H1 (cell line): ENCODE measurements around the gene STARD3. TPM values are rescaled to one million over a fixed set of nuclear protein-coding genes. Genes with fewer than 3 reads are reported as not detected.

Source experiments
- CTCF ChIA-PET: fragments of 300-600 bp; sonication (Branson Sonifier 250); formaldehyde crosslinking; loops from one replicate; lab custom pipeline; 2021; ENCODE audit not compliant: partially characterized antibody; lab: Charles Lee
- POLR2A ChIA-PET: fragments of 300-600 bp; sonication (Branson Sonifier 250); formaldehyde crosslinking; loops from one replicate; lab custom pipeline; 2021; ENCODE audit warnings: inconsistent platforms; ENCODE audit not compliant: partially characterized antibody; lab: Charles Lee
- DNase-seq, 2 experiments: peaks; one replicate each; pipeline versions ENCODE4 v3.0.0 to v3.0.0-alpha.2; 2010 to 2022; ENCODE audit warnings: low spot score in 2 of 2, low read depth in 1 of 2, mixed read lengths in 1 of 2
- FAIRE-seq: peaks from 2 replicates; lab custom pipeline; 2011; peaks lifted over from hg19 to GRCh38; lab: Jason Lieb, UNC
- H2AFZ ChIP-seq: 2 replicates; pipeline ENCODE4 v1.8.1; 2012; ENCODE audit warnings: low read length, inconsistent platforms
- H2AK5ac ChIP-seq: 2 replicates; pipeline ENCODE4 v1.6.1; 2013; ENCODE audit warnings: low read depth, low read length
- H2BK120ac ChIP-seq: replicated peaks from 2 replicates; pipeline ENCODE3; 2013; ENCODE audit warnings: low read depth, low read length, inconsistent platforms
- H2BK12ac ChIP-seq: 2 replicates; pipeline ENCODE4 v1.6.1; 2013; ENCODE audit warnings: low read depth, low read length
- H2BK15ac ChIP-seq: 2 replicates; pipeline ENCODE4 v1.6.1; 2013; ENCODE audit warnings: low read length
- H2BK20ac ChIP-seq: 2 replicates; pipeline ENCODE4 v1.6.1; 2013; ENCODE audit warnings: low read length
- H2BK5ac ChIP-seq: 2 replicates; pipeline ENCODE4 v1.6.1; 2013; ENCODE audit warnings: low read depth, low read length
- H3K14ac ChIP-seq: 2 replicates; pipeline ENCODE4 v1.6.1; 2013; ENCODE audit warnings: inconsistent platforms; ENCODE audit not compliant: insufficient read length
- H3K18ac ChIP-seq: 2 replicates; pipeline ENCODE4 v1.6.1; 2013; ENCODE audit warnings: low read length; ENCODE audit errors: extremely low read depth
- H3K23ac ChIP-seq: 2 replicates; pipeline ENCODE4 v1.6.1; 2013; ENCODE audit warnings: inconsistent platforms; ENCODE audit not compliant: insufficient read length
- H3K23me2 ChIP-seq: 2 replicates; pipeline ENCODE4 v1.6.1; 2013; ENCODE audit warnings: low read depth, low read length
- H3K27ac ChIP-seq: 2 replicates; pipeline ENCODE4 v1.6.1; 2011; ENCODE audit warnings: low read depth, low read length, inconsistent platforms
- H3K27me3 ChIP-seq, 4 experiments: replicated peaks in 1 of 4; 1 replicate in 1 of 4; 2 replicates in 3 of 4; pipeline versions ENCODE4 v1.6.1 to v1.8.1; 2011 to 2013; ENCODE audit warnings: low read length in 3 of 4, mild to moderate bottlenecking in 3 of 4, inconsistent platforms in 2 of 4, mixed read lengths in 2 of 4, moderate library complexity in 1 of 4; ENCODE audit not compliant: control insufficient read depth in 3 of 4, insufficient read depth in 3 of 4; ENCODE audit errors: extremely low read depth in 1 of 4
- H3K36me3 ChIP-seq, 4 experiments: 2 replicates each; pipeline versions ENCODE4 v1.6.1 to v1.8.1; 2011 to 2013; ENCODE audit warnings: mild to moderate bottlenecking in 4 of 4, low read length in 3 of 4, moderate library complexity in 2 of 4, control low read depth in 1 of 4, inconsistent platforms in 1 of 4; ENCODE audit not compliant: insufficient read depth in 4 of 4, control insufficient read depth in 2 of 4
- H3K4ac ChIP-seq: replicated peaks from 2 replicates; pipeline ENCODE3; 2013; ENCODE audit warnings: low read length, low read depth, mixed read lengths, inconsistent platforms; ENCODE audit not compliant: insufficient read length
- H3K4me1 ChIP-seq, 4 experiments: replicated peaks in 1 of 4; 1 replicate in 1 of 4; 2 replicates in 3 of 4; pipeline versions ENCODE4 v1.6.1 to v1.8.1; 2011 to 2013; ENCODE audit warnings: low read length in 3 of 4, inconsistent platforms in 2 of 4, mixed read lengths in 1 of 4; ENCODE audit not compliant: insufficient read depth in 4 of 4, control insufficient read depth in 3 of 4
- H3K4me2 ChIP-seq, 2 experiments: 2 replicates each; pipeline versions ENCODE4 v1.6.1 to v1.8.1; 2011 to 2013; ENCODE audit warnings: low read depth in 2 of 2, low read length in 2 of 2, control low read depth in 1 of 2, inconsistent platforms in 1 of 2, mild to moderate bottlenecking in 1 of 2; ENCODE audit not compliant: insufficient read depth in 1 of 2
- H3K4me3 ChIP-seq, 4 experiments: fragments of 200-600, 300-600 bp in 1 of 4; sonication (generic), shearing (Covaris generic), sonication (Bioruptor Twin) in 1 of 4; 2 replicates each; pipeline versions ENCODE4 v1.5.1 to v1.8.1; 2011 to 2016; ENCODE audit warnings: low read length in 4 of 4, low read depth in 3 of 4, control low read depth in 2 of 4, inconsistent platforms in 2 of 4, mild to moderate bottlenecking in 2 of 4, mixed read lengths in 1 of 4, moderate library complexity in 1 of 4; ENCODE audit not compliant: insufficient read depth in 2 of 4; ENCODE audit errors: extremely low read depth in 1 of 4
- H3K56ac ChIP-seq: replicated peaks from 2 replicates; pipeline ENCODE3; 2013; ENCODE audit warnings: low read depth, mild to moderate bottlenecking, mixed read lengths, low read length, inconsistent platforms; ENCODE audit not compliant: insufficient read length
- H3K79me1 ChIP-seq: 2 replicates; pipeline ENCODE4 v1.6.1; 2013; ENCODE audit warnings: low read depth, low read length, control low read depth
- H3K79me2 ChIP-seq, 2 experiments: 2 replicates each; pipeline versions ENCODE4 v1.6.1 to v1.8.1; 2012 to 2013; ENCODE audit warnings: low read length in 2 of 2, mild to moderate bottlenecking in 2 of 2, inconsistent platforms in 1 of 2; ENCODE audit not compliant: insufficient read depth in 2 of 2, control insufficient read depth in 1 of 2
- H3K9ac ChIP-seq, 4 experiments: replicated peaks in 1 of 4; 1 replicate in 1 of 4; 2 replicates in 3 of 4; pipeline versions ENCODE4 v1.6.1 to v1.8.1; 2011 to 2013; ENCODE audit warnings: low read depth in 3 of 4, low read length in 3 of 4, control low read depth in 2 of 4, mild to moderate bottlenecking in 2 of 4, moderate library complexity in 2 of 4, inconsistent platforms in 1 of 4; ENCODE audit errors: extremely low read depth in 1 of 4
- H3K9me3 ChIP-seq, 2 experiments: 2 replicates each; pipeline versions ENCODE4 v1.6.1 to v1.8.1; 2012 to 2013; ENCODE audit warnings: mild to moderate bottlenecking in 2 of 2, moderate library complexity in 2 of 2, control low read depth in 1 of 2, inconsistent platforms in 1 of 2, low read depth in 1 of 2, low read length in 1 of 2, mixed read lengths in 1 of 2; ENCODE audit not compliant: insufficient read depth in 2 of 2
- H4K20me1 ChIP-seq, 2 experiments: replicated peaks in 1 of 2; 2 replicates each; pipeline versions ENCODE3 to v1.8.1; 2011 to 2013; ENCODE audit warnings: inconsistent platforms in 2 of 2, low read length in 2 of 2, mild to moderate bottlenecking in 1 of 2; ENCODE audit not compliant: insufficient read depth in 2 of 2, control insufficient read depth in 1 of 2
- H4K5ac ChIP-seq: 2 replicates; pipeline ENCODE4 v1.6.1; 2013; ENCODE audit warnings: low read length, low read depth, mixed read lengths, inconsistent platforms; ENCODE audit not compliant: insufficient read length
- H4K8ac ChIP-seq: 2 replicates; pipeline ENCODE4 v1.8.0; 2013; ENCODE audit warnings: mild to moderate bottlenecking, moderate library complexity, low read length, inconsistent platforms; ENCODE audit not compliant: insufficient read depth; ENCODE audit errors: extremely low read depth
- H4K91ac ChIP-seq: replicated peaks from 2 replicates; pipeline ENCODE3; 2013; ENCODE audit warnings: low read length, mixed read lengths, inconsistent platforms; ENCODE audit not compliant: insufficient read length
- ATF2 ChIP-seq: IDR thresholded peaks from 2 replicates; pipeline ENCODE4 v1.6.1; 2012; ENCODE audit warnings: low read length, inconsistent platforms
- KDM1A ChIP-seq: fragments of 200-600, 300-600 bp; sonication (generic); IDR thresholded peaks from 2 replicates; pipeline ENCODE4 v1.7.1; 2016; ENCODE audit warnings: mild to moderate bottlenecking, low read length, borderline replicate concordance
- PHF8 ChIP-seq: fragments of 200-600 bp; sonication (generic); conservative IDR thresholded peaks from 2 replicates; pipeline ENCODE4 v1.7.1; 2012; ENCODE audit warnings: low read depth, mild to moderate bottlenecking, inconsistent platforms, low read length, moderate library complexity
- RBBP5 ChIP-seq: IDR thresholded peaks from 2 replicates; pipeline ENCODE4 v1.7.1; 2012; ENCODE audit warnings: low read depth, mild to moderate bottlenecking, inconsistent platforms, low read length, moderate library complexity, borderline replicate concordance
- RFX5 ChIP-seq: IDR thresholded peaks from 2 replicates; pipeline ENCODE4 v1.6.1; 2011; ENCODE audit warnings: low read depth, low read length, improper control_type of control experiment, borderline replicate concordance
- SIN3A ChIP-seq, 2 experiments: IDR thresholded peaks in 1 of 2; conservative IDR thresholded peaks in 1 of 2; 2 replicates each; pipeline ENCODE4 v1.6.1; 2011 to 2012; ENCODE audit warnings: low read length in 2 of 2, improper control_type of control experiment in 1 of 2, low read depth in 1 of 2, mild to moderate bottlenecking in 1 of 2
- SP4 ChIP-seq: IDR thresholded peaks from 2 replicates; pipeline ENCODE4 v1.6.1; 2012; ENCODE audit warnings: low read length, inconsistent platforms
- TCF12 ChIP-seq: IDR thresholded peaks from 2 replicates; pipeline ENCODE4 v1.6.1; 2011; ENCODE audit warnings: low read depth, mild to moderate bottlenecking, low read length
- TEAD4 ChIP-seq: IDR thresholded peaks from 2 replicates; pipeline ENCODE4 v1.6.1; 2012; ENCODE audit warnings: low read depth, low read length, inconsistent platforms, mixed read lengths
- WGBS, 2 experiments: shearing (Covaris generic) in 1 of 2; methylation state at CpG; one replicate each; pipeline versions ENCODE4 v1.1.6 to v1.1.7; 2013 to 2015; ENCODE audit warnings: low lambda C conversion rate in 2 of 2, mixed read lengths in 2 of 2, inconsistent platforms in 1 of 2, low coverage in 1 of 2, missing lambda C conversion rate in 1 of 2; ENCODE audit not compliant: insufficient replicate concordance in 2 of 2, insufficient coverage in 1 of 2, insufficient read length in 1 of 2; ENCODE audit errors: extremely low coverage in 1 of 2, missing lambda C conversion rate in 1 of 2; 5-methylcytosine and 5-hydroxymethylcytosine counted together
- polyA plus RNA-seq, 7 experiments: library from polyadenylated mRNA; depleted of rRNA in 3 of 7; stranded (reverse) in 5 of 7; unstranded in 2 of 7; fragments of >200 nt in 5 of 7; fragments of 200-250 nt in 2 of 7; gene quantifications; 1 replicate in 5 of 7; 2 replicates in 1 of 7; 4 replicates in 1 of 7; pipeline versions ENCODE4 v1.2.1 to v1.2.3, GENCODE V29; 2011 to 2013; ENCODE audit warnings: missing spikeins in 2 of 7, mixed read lengths in 2 of 7
- total RNA-seq: library from RNA; stranded (reverse); fragmentation: NEBNext Ultra II Directional; extraction: Animal tissue kit (Norgen Biotek cat#: 25700); gene quantifications from 2 replicates; pipeline ENCODE4 v1.2.1, GENCODE V29; 2021

The STARD3 gene
- total and polyA plus RNA-seq, 2 of the 8 experiments (the other 6 are each of a cell fraction or from before 2014, with no cell fraction given): 47.6 to 80.3 TPM

GRCh38 chr17:39709319-39709997 lies 72.5 kb downstream of the STARD3 start:
- H2AK5ac ChIP-seq: no peak overlapping the region
- H3K18ac ChIP-seq: no peak overlapping the region
- H3K23ac ChIP-seq: no peak overlapping the region
- H4K20me1 ChIP-seq: peaks cover 24 to 39% of the 10 kb centered on the region in 2 experiments
- no peaks in the 10 kb centered on the region for H3K9me3 ChIP-seq
- H2BK120ac ChIP-seq: no peak overlapping the region
- H3K14ac ChIP-seq: no peak overlapping the region
- peaks cover 0 to 19% (median 14%) of the 10 kb centered on the region in 4 experiments; a peak in 6 of 7 replicates for H3K4me1 ChIP-seq
- H2AFZ ChIP-seq: no peak overlapping the region
- no peak overlapping the region for H2BK20ac ChIP-seq
- no peaks in the 10 kb centered on the region for H3K27me3 ChIP-seq
- H3K36me3 ChIP-seq: peaks cover 29 to 71% (median 59%) of the 10 kb centered on the region in 4 experiments
- no peak overlapping the region for H3K4me2 ChIP-seq
- H2BK5ac ChIP-seq: no peak overlapping the region
- H3K79me2 ChIP-seq: peaks cover 8 to 59% of the 10 kb centered on the region in 2 experiments; a peak in 3 of 4 replicates
- no peak overlapping the region for H3K9ac ChIP-seq
- H3K4me3 ChIP-seq: no peak overlapping the region
- H3K23me2 ChIP-seq: no peaks in the 10 kb centered on the region
- peaks cover 17% of the 10 kb centered on the region for H3K79me1 ChIP-seq
- no peak for FAIRE-seq
- H3K56ac ChIP-seq: no peak overlapping the region
- no peak overlapping the region for H4K91ac ChIP-seq
- no peak for DNase-seq
- H4K5ac ChIP-seq: no peak overlapping the region
- CTCF ChIA-PET: interaction anchor here (0.7 to 52.4 kb wide), 9 partner anchors 8 to 639 kb away, joined by 3 to 1885 read pairs (median 6); partner anchors contain the start of genes ERBB2, PPP1R1B and STARD3
- H3K4ac ChIP-seq: no peak overlapping the region
- POLR2A ChIA-PET: interaction anchor here (0.6 to 38.1 kb wide), 10 partner anchors 9 to 58 kb away, joined by 3 to 708 read pairs (median 6); partner anchors contain the start of genes ERBB2, MIEN1, PGAP3 and PNMT
- 90% methylated on average over 12 of the region's 14 CpGs; no CpG with 5 or more reads in 1 of the 2 experiments for WGBS, 2 experiments
- no peak overlapping the region for H2BK15ac ChIP-seq
- H2BK12ac ChIP-seq: no peak overlapping the region
- peak overlapping the region; percentile 28; the same call in 1 of the 2 replicates for H4K8ac ChIP-seq
- H3K27ac ChIP-seq: no peak overlapping the region; the same call in 1 of the 2 replicates
- TF ChIP-seq KDM1A (no peak), RFX5 (no peak), SIN3A (conservative IDR thresholded peaks at IDR 0.05 in 1 of 2, IDR thresholded peaks at IDR 0.05 in 1 of 2; ENCODE audit: low read depth in 1 of 2, low read length in 2 of 2) (no peak), RBBP5 (no peak), TCF12 (no peak), ATF2 (no peak), PHF8 (no peak), TEAD4 (no peak), SP4 (no peak)
